Epithelial cell of proximal tubule (primary cell): ENCODE data around the gene ARID2. TPM values are rescaled to one million over a fixed set of nuclear protein-coding genes. Genes with fewer than 3 reads are reported as not detected.
A peak's percentile ranks its signal among the peaks of the same experiment; 100 is the strongest.

Experiments used
- DNase-seq: peaks from one replicate; pipeline ENCODE4 v3.0.0-alpha.2; 2011; ENCODE audit warnings: low read depth
- H3K4me3 ChIP-seq: 2 replicates; pipeline ENCODE4 v1.5.1; 2011; ENCODE audit warnings: low read depth, mild to moderate bottlenecking, low read length
- total RNA-seq: library from RNA; depleted of rRNA; stranded (reverse); fragments of >200 nt; gene quantifications from 2 replicates; pipeline ENCODE4 v1.2.3, GENCODE V29; 2015
- TF ChIP-seq, protein P1 (sequence below): conservative IDR thresholded peaks from 2 replicates; pipeline ENCODE4 v1.5.1; 2012; ENCODE audit warnings: low read depth, mild to moderate bottlenecking, low read length

Gene ARID2
- total RNA-seq, 1 donor from 2014 or later, result 9.6 TPM

DNA sequence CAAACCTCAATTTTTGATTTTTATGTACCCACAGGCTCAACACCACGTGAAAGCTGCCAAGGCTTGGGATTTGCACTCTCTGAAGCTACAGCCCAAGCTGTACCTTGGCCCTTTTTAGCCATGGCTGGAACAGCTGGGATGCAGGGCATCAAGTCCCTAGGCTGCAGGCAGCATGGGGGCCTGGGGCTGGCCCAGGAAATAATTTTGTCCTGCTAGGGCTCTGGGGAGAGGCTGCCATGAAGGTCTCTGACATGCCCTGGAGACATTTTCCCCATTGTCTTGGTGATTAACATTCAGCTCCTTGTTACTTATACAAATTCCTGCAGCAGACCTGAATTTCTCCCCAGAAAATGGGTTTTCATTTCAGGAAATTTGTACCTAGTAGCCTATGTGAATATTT, 157.2 kb downstream of the ARID2 start:
- H3K4me3 ChIP-seq, result no peak overlapping the region
- no peak for DNase-seq
- TF ChIP-seq, protein P1, sequence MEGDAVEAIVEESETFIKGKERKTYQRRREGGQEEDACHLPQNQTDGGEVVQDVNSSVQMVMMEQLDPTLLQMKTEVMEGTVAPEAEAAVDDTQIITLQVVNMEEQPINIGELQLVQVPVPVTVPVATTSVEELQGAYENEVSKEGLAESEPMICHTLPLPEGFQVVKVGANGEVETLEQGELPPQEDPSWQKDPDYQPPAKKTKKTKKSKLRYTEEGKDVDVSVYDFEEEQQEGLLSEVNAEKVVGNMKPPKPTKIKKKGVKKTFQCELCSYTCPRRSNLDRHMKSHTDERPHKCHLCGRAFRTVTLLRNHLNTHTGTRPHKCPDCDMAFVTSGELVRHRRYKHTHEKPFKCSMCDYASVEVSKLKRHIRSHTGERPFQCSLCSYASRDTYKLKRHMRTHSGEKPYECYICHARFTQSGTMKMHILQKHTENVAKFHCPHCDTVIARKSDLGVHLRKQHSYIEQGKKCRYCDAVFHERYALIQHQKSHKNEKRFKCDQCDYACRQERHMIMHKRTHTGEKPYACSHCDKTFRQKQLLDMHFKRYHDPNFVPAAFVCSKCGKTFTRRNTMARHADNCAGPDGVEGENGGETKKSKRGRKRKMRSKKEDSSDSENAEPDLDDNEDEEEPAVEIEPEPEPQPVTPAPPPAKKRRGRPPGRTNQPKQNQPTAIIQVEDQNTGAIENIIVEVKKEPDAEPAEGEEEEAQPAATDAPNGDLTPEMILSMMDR, result no peak

DNA sequence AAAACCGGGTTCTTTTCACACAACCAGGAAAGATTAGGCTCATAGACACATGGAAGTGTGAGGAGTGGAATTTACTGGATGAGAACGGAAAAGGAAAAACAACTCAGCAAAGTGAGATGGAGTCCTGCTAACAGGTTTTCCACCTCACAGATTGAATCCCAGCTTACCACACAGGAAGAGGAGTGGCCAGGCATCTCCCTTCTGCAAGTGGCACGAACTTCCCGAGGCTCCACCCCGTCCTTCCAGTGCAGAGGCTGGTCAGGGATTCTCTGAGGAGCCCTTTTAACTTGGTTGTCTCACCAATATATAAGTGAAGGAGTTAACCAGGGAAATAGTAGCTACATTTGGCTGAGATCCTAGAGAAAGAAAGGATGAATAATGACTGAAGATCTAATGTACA, 158.0 kb downstream of the ARID2 start:
- H3K4me3 ChIP-seq, result no peak overlapping the region
- no peak for DNase-seq
- TF ChIP-seq, protein P1, result no peak

DNA sequence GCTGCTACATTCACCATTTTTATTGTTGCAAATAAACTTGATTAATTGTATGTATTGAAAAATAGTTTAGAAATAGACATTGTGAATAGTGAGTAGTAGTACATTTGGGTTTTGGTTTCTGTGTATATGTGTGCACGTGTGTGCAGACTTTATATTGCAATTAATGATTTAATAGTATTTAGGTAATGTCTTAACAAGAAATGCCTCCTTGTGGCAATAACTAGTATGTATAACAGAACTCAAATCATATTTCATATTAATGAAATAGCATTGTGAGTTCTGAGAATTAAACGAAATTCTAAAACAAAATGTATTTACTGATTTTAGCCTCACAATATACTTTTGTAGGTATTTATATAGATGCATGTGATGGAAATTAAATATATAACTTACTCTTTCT, 160.8 kb downstream of the ARID2 start:
- H3K4me3 ChIP-seq, result no peak overlapping the region
- TF ChIP-seq, protein P1, result no peak
- DNase-seq, result no peak

DNA sequence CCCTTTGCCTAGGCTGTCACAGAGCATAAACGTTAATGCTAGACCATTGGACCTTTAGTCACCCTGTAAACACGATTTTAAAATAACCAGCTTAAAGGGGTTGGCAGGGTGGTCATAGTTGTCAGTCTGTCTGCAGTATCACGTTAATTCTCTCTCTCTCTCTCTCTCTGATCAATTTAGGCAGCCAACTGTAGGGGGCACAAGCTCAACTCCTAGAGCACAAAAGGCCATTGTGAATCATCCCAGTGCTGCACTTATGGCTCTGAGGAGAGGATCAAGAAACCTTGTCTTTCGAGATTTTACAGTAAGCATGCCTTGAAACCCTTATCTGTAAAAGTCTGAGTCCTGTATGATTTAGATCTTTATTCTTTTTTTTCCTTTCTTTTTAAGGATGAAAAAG, 163.7 kb downstream of the ARID2 start:
- TF ChIP-seq, protein P1, result peak; percentile 41
- H3K4me3 ChIP-seq, result no peak overlapping the region
- DNase-seq, result no peak

DNA sequence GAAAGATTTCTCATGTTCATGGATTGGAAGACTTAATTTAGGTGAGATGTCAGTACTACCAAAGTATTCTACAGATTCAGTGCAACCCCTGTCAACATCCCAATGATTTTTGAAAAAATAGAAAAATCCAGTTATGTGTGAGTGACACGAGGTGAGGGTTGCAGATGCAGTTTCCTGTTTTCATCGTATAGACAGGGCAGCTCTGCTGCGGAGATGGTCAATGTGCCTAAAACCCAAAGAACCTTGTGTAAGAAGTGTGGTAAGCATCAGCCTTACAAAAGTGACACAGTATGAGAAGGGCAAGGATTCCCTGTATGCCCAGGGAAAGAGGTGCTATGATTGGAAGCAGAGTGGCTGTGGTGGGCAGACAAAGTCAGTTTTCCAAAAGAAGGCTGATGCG, 166.5 kb downstream of the ARID2 start:
- no peak for DNase-seq
- TF ChIP-seq, protein P1, result no peak
- H3K4me3 ChIP-seq, result no peak overlapping the region

DNA sequence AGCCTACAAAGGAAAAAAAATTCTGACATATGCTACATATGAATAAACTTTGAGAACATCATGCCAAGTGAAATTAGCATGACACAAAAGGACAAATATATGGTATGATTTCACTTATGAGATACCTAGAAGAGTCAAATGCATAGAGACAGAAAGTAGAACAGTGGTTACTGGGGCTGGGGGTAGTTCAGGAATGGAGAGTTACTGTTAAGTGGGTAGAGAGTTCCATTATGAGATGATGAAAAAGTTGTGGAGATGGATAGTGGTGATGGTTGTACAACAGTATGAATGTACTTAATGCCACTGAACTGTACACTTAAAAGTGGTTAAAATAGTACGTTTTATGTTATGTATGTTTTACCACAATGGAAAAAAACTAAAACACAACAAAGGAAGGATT, 168.6 kb downstream of the ARID2 start:
- no peak overlapping the region for H3K4me3 ChIP-seq
- no peak for DNase-seq
- TF ChIP-seq, protein P1, result no peak

DNA sequence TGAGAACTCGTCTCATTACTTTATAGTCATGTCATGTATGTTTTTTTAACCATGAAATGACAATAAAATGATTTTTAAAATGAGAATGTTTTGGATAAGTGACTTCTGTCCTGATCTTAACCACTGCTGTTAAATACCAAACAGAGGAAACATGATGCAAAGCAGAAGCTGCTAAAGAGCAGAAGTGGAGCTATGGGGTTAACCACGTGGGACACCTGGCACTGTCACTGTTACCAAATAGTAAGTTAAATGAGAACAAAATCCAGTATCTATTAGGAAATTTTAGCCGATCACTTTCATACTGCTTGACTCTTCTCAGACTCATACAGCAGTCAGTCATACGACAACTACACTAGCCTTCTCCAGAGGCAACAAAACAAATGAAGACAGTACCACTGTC, 178.4 kb downstream of the ARID2 start:
- no peak for DNase-seq
- TF ChIP-seq, protein P1, result no peak
- no peak overlapping the region for H3K4me3 ChIP-seq
